ENCODE measurements around the gene TIMM22.

Gene TIMM22

DNA sequence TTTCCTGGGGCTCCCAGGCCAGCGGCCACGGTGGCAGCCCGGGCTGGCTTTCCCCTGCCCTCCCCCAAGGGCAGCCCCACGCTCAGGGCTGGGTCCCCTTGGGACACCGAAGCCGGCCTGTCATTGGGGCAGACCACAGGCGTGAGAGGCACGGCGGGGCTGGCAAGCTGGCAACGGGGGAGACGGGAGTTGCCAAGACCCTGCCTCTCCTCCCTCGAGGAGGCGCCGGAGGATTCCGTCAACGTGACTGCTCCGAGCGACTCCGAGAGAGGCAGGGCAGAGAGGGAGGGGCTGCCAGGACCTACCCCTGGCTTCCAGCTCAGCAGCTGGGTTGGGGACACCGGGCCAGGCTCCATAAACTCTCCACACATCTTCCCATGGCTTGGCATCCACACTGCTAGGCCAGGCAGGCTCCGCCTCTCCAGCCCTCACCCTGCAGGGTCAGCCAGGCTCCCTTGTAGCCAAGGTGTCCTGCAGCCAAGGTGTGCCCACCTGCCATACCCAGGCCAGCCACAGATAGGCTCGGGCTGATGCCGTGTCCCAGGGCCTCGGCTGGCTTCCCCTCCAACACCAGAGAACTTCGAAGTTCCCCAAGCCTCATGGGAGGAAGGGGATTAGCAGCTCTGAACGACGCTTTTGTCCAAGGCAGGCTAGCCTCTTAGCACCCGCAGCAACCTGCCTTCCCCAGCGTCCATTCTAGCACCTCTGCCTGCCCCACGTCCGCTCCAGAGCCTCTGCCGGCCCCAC, 25.5 kb downstream of the TIMM22 start:
- DNase-seq (ENCODE audit: low read depth), result no peak
- TF ChIP-seq, protein P1, sequence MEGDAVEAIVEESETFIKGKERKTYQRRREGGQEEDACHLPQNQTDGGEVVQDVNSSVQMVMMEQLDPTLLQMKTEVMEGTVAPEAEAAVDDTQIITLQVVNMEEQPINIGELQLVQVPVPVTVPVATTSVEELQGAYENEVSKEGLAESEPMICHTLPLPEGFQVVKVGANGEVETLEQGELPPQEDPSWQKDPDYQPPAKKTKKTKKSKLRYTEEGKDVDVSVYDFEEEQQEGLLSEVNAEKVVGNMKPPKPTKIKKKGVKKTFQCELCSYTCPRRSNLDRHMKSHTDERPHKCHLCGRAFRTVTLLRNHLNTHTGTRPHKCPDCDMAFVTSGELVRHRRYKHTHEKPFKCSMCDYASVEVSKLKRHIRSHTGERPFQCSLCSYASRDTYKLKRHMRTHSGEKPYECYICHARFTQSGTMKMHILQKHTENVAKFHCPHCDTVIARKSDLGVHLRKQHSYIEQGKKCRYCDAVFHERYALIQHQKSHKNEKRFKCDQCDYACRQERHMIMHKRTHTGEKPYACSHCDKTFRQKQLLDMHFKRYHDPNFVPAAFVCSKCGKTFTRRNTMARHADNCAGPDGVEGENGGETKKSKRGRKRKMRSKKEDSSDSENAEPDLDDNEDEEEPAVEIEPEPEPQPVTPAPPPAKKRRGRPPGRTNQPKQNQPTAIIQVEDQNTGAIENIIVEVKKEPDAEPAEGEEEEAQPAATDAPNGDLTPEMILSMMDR (IDR thresholded peaks at IDR 0.05; ENCODE audit: insufficient read depth, low read depth, low read length, missing control alignments), result no peak
- H3K4me3 ChIP-seq (ENCODE audit: low read depth, low read length), result no peak overlapping the region

DNA sequence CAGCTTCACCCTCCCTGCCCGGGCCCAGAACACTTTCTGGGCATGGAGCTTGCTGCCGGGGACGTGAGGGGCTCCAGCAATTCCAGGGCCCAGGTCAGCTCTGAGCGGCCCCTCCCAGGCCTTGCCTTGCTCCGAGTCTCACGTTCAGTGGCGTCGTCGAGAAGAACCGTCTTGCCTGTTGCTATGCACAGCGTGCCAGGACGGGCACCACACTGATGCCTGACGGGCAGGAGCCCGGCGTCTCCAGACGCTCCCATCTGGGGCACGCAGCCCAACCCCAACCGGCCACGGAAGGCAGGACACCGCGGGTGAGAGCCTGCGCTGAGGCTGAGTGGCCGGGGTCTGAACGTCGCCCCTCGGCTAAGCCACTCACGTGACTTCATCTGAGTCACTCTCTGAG, 27.1 kb downstream of the TIMM22 start:
- TF ChIP-seq, protein P1 (IDR thresholded peaks at IDR 0.05; ENCODE audit: insufficient read depth, low read depth, low read length, missing control alignments), result no peak
- no peak overlapping the region for H3K4me3 ChIP-seq (ENCODE audit: low read depth, low read length)
- DNase-seq (ENCODE audit: low read depth), result no peak

DNA sequence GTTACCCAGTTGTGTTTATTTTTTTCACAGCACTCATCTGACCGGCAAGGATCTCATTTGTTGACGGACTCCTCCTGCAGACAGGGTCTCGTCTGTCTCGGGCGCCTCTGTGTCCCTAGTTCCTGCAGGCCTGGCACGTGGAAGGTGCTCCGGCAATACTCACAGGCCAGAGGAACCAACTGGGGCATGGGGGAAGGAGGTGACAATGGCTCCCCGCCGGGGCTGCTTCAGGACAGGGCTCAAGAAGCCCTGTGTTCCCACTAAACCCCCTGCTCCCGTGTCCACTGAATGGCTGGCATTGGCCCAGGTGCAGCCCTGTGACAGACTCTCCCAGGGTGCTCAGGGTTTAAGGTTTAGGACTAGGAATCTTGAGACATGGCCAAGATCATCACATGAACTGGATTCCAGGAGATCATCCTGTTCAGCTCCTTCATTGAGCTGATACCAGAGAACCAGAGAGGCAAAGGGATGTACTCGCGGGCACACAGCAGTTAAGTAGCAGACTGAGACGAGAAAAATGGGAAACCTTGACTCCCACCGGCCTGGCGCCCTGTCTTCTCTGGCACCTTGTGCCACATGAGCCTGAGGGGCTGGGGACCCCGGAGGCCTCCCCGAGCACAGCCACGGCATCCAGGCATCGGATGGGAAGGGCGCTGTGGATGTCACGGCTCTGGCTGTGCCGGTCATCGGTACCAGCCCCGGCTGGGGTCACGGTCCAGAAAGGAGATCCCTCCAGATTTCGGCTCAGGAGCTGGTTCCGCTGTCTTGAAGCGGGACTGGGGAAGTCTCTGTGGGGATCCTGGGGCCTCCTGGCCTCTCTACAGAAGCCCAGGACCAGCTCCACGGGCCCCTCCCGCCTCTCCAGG, 29.0 kb downstream of the TIMM22 start:
- no peak overlapping the region for H3K4me3 ChIP-seq (ENCODE audit: low read depth, low read length)
- TF ChIP-seq, protein P1 (IDR thresholded peaks at IDR 0.05; ENCODE audit: insufficient read depth, low read depth, low read length, missing control alignments), result no peak
- DNase-seq (ENCODE audit: low read depth), result no peak

DNA sequence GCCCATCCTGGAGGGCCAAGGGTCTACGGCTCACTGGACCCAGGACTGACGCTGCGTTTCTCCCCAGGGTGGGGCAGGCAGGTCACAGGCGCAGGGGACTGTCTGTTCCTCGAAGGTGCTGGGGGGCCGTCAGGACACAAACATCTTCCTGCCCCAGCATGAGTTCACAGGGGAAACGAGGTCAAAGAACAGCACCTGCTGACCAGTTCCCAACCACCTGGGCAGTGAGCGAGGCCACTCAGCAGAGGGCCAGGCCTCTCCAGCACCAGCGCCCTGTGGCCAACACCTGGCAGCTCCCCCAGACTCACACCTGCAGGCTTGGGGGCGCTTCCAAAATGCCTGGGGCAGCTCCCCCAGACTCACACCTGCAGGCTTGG, 29.7 kb downstream of the TIMM22 start:
- no peak for DNase-seq (ENCODE audit: low read depth)
- TF ChIP-seq, protein P1 (IDR thresholded peaks at IDR 0.05; ENCODE audit: insufficient read depth, low read depth, low read length, missing control alignments), result no peak
- no peak overlapping the region for H3K4me3 ChIP-seq (ENCODE audit: low read depth, low read length)

DNA sequence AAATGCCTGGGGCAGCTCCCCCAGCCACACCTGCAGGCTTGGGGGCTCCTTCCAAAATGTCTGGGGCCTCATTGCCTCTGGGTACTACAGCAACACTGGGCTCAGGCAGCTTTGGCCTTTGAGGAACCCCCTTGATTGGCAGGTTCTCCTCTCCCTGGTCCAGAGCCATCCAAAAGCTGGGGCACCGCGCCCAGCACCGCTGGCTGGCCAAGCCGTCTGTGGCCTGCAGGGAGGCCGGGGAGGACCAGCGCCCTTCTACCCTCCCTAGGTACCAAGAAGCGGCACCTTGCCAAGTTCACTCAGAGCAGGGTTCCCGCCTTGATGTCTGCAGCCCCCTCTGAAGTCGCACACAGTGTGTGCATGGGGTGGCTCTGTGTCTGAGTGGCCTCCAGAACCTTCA, 30.1 kb downstream of the TIMM22 start:
- no peak overlapping the region for H3K4me3 ChIP-seq (ENCODE audit: low read depth, low read length)
- DNase-seq (ENCODE audit: low read depth), result no peak
- TF ChIP-seq, protein P1 (IDR thresholded peaks at IDR 0.05; ENCODE audit: insufficient read depth, low read depth, low read length, missing control alignments), result no peak

DNA sequence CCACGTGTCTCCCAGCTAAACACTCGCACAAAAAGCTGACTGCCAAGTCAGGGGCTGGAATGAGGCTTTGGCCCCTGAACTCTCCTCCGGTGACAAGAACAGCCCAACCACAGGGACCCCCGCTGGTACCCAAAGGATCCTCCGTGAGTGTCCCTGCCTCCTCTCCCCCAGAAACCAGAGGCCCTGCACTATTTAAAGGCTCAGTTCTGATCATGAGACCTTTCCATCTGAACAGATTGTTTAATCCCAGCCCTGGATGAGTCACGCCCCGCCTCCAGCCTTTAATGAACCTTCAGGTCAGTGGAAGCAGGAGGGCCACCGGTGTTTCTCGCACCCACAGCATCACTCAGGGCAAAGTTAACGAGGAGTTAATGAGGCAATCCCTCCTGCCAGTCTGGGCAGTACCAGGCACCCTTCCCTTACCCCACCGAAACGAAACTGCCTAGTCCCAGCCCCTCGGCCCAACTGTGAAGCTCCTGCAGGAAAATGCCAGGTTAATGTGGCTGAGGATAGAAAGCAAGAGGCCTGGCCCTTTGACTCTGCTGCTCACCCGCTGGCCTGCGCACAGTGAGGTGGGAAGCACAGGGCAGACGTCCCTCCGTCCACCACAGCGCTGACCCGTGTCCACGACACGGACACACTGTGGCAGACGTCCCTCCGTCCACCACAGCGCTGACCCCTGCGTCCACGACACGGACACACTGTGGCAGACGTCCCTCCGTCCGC, 32.4 kb downstream of the TIMM22 start:
- TF ChIP-seq, protein P1 (IDR thresholded peaks at IDR 0.05; ENCODE audit: insufficient read depth, low read depth, low read length, missing control alignments), result no peak
- H3K4me3 ChIP-seq (ENCODE audit: low read depth, low read length), result no peak overlapping the region
- DNase-seq (ENCODE audit: low read depth), result no peak
